ENCODE measurements around the gene SMYD3.

GRCh38 chr1:246519514-246519913 lies 12.4 kb upstream of the SMYD3 start:
- TF ChIP-seq CTCF (IDR thresholded peaks at IDR 0.05 in 8 of 11, conservative IDR thresholded peaks at IDR 0.05 in 3 of 11) = no peak
- no peak for TF ChIP-seq POLR2A (IDR thresholded peaks at IDR 0.05)
- no peak for TF ChIP-seq POLR2AphosphoS5 (IDR thresholded peaks at IDR 0.05)

All from spleen (tissue), 7 donors.